T-helper 2 cell treated with Interferon-gamma antibody and Interleukin-4, amounts not matched to agents 5 μg/mL and 100 μg/mL, for 36 hours (primary cell): ENCODE data around the gene IGF1.

Source experiments
- DNase-seq: peaks from one replicate; pipeline ENCODE4 v3.0.0; 2021; ENCODE audit warnings: low spot score
- H3K27ac Mint-ChIP-seq: one replicate; pipeline ENCODE4 v1.8.0; 2021; ENCODE audit warnings: mild to moderate bottlenecking, mixed read lengths
- H3K27me3 Mint-ChIP-seq: one replicate; pipeline ENCODE4 v1.8.0; 2021; ENCODE audit warnings: low read depth, mixed read lengths
- H3K36me3 Mint-ChIP-seq: one replicate; pipeline ENCODE4 v1.8.0; 2021; ENCODE audit warnings: low read depth, mixed read lengths
- H3K4me1 Mint-ChIP-seq: one replicate; pipeline ENCODE4 v1.8.0; 2021; ENCODE audit warnings: low read depth, mixed read lengths
- H3K4me3 Mint-ChIP-seq: one replicate; pipeline ENCODE4 v1.8.0; 2022; ENCODE audit warnings: mild to moderate bottlenecking, moderate library complexity, mixed read lengths
- H3K9me3 Mint-ChIP-seq: one replicate; pipeline ENCODE4 v1.8.0; 2021; ENCODE audit warnings: mixed read lengths

The IGF1 gene

GRCh38 chr12:102438827-102439210 is 41.5 kb downstream of the IGF1 start:
- Mint-ChIP-seq H3K4me1 (peaks cover 8% of the 10 kb centered on the region), H3K27me3 (no peaks in the 10 kb centered on the region), H3K4me3 (no peak overlapping the region), H3K36me3 (no peaks in the 10 kb centered on the region), H3K27ac (no peak overlapping the region), H3K9me3 (no peaks in the 10 kb centered on the region)
- DNase-seq, result no peak

GRCh38 chr12:102438047-102438826 is 42.1 kb downstream of the IGF1 start:
- peaks cover 8% of the 10 kb centered on the region for H3K4me1 Mint-ChIP-seq
- no peak for DNase-seq
- no peaks in the 10 kb centered on the region for H3K9me3 Mint-ChIP-seq
- H3K4me3 Mint-ChIP-seq, result no peak overlapping the region
- H3K27me3 Mint-ChIP-seq, result no peaks in the 10 kb centered on the region
- H3K27ac Mint-ChIP-seq, result no peak overlapping the region
- no peaks in the 10 kb centered on the region for H3K36me3 Mint-ChIP-seq

- H3K4me1 Mint-ChIP-seq, result peaks cover 8% of the 10 kb centered on the region
- H3K9me3 Mint-ChIP-seq, result no peaks in the 10 kb centered on the region
- H3K36me3 Mint-ChIP-seq, result no peaks in the 10 kb centered on the region
- H3K27me3 Mint-ChIP-seq, result peaks cover under 1% of the 10 kb centered on the region
- no peak overlapping the region for H3K4me3 Mint-ChIP-seq
- H3K27ac Mint-ChIP-seq, result no peak overlapping the region
- DNase-seq, result no peak
Observed at GRCh38 chr12:102437511-102437910, 42.9 kb downstream of the IGF1 start.

GRCh38 chr12:102436867-102437266 is 43.5 kb downstream of the IGF1 start:
- Mint-ChIP-seq H3K36me3 (no peaks in the 10 kb centered on the region), H3K27me3 (peaks cover 4% of the 10 kb centered on the region), H3K4me1 (peaks cover 7% of the 10 kb centered on the region), H3K4me3 (no peak overlapping the region), H3K27ac (no peak overlapping the region), H3K9me3 (no peaks in the 10 kb centered on the region)
- no peak for DNase-seq

GRCh38 chr12:102435827-102436436 is 44.4 kb downstream of the IGF1 start:
- no peaks in the 10 kb centered on the region for H3K9me3 Mint-ChIP-seq
- H3K4me3 Mint-ChIP-seq, result no peak overlapping the region
- H3K27ac Mint-ChIP-seq, result no peak overlapping the region
- H3K27me3 Mint-ChIP-seq, result peaks cover 4% of the 10 kb centered on the region
- no peak for DNase-seq
- no peaks in the 10 kb centered on the region for H3K36me3 Mint-ChIP-seq
- H3K4me1 Mint-ChIP-seq, result peaks cover under 1% of the 10 kb centered on the region

GRCh38 chr12:102433304-102433703 is 47.1 kb downstream of the IGF1 start:
- H3K4me1 Mint-ChIP-seq, result no peaks in the 10 kb centered on the region
- no peaks in the 10 kb centered on the region for H3K36me3 Mint-ChIP-seq
- no peaks in the 10 kb centered on the region for H3K9me3 Mint-ChIP-seq
- H3K27me3 Mint-ChIP-seq, result peaks cover 4% of the 10 kb centered on the region
- H3K4me3 Mint-ChIP-seq, result no peak overlapping the region
- no peak overlapping the region for H3K27ac Mint-ChIP-seq
- no peak for DNase-seq

- no peaks in the 10 kb centered on the region for H3K36me3 Mint-ChIP-seq
- H3K27ac Mint-ChIP-seq, result no peak overlapping the region
- H3K4me1 Mint-ChIP-seq, result no peaks in the 10 kb centered on the region
- H3K9me3 Mint-ChIP-seq, result no peaks in the 10 kb centered on the region
- no peak for DNase-seq
- no peak overlapping the region for H3K4me3 Mint-ChIP-seq
- peaks cover 4% of the 10 kb centered on the region for H3K27me3 Mint-ChIP-seq
Observed at GRCh38 chr12:102430661-102431060, 49.7 kb downstream of the IGF1 start.

- Mint-ChIP-seq H3K4me3 (no peak overlapping the region), H3K36me3 (no peaks in the 10 kb centered on the region), H3K9me3 (no peaks in the 10 kb centered on the region), H3K4me1 (no peaks in the 10 kb centered on the region), H3K27ac (no peak overlapping the region), H3K27me3 (peaks cover 10% of the 10 kb centered on the region)
- DNase-seq, result no peak
Observed at GRCh38 chr12:102429211-102430154, 50.9 kb downstream of the IGF1 start.

- H3K36me3 Mint-ChIP-seq, result no peaks in the 10 kb centered on the region
- H3K4me1 Mint-ChIP-seq, result no peaks in the 10 kb centered on the region
- peaks cover 10% of the 10 kb centered on the region for H3K27me3 Mint-ChIP-seq
- H3K9me3 Mint-ChIP-seq, result no peaks in the 10 kb centered on the region
- no peak overlapping the region for H3K4me3 Mint-ChIP-seq
- DNase-seq, result no peak
- no peak overlapping the region for H3K27ac Mint-ChIP-seq
Observed at GRCh38 chr12:102427543-102427941, 52.8 kb downstream of the IGF1 start.

GRCh38 chr12:102426599-102427542 is 53.5 kb downstream of the IGF1 start:
- Mint-ChIP-seq H3K9me3 (no peaks in the 10 kb centered on the region), H3K27me3 (peaks cover 6% of the 10 kb centered on the region), H3K27ac (no peak overlapping the region), H3K4me3 (no peak overlapping the region), H3K4me1 (peaks cover 4% of the 10 kb centered on the region), H3K36me3 (no peaks in the 10 kb centered on the region)
- DNase-seq, result no peak

GRCh38 chr12:102425109-102426039 is 55.0 kb downstream of the IGF1 start:
- no peak overlapping the region for H3K27ac Mint-ChIP-seq
- peaks cover 6% of the 10 kb centered on the region for H3K27me3 Mint-ChIP-seq
- DNase-seq, result no peak
- H3K9me3 Mint-ChIP-seq, result no peaks in the 10 kb centered on the region
- no peaks in the 10 kb centered on the region for H3K36me3 Mint-ChIP-seq
- H3K4me3 Mint-ChIP-seq, result no peak overlapping the region
- H3K4me1 Mint-ChIP-seq, result peaks cover 10% of the 10 kb centered on the region

- H3K4me3 Mint-ChIP-seq, result no peak overlapping the region
- H3K4me1 Mint-ChIP-seq, result peaks cover 10% of the 10 kb centered on the region
- no peaks in the 10 kb centered on the region for H3K36me3 Mint-ChIP-seq
- peaks cover 8% of the 10 kb centered on the region for H3K27me3 Mint-ChIP-seq
- DNase-seq, result no peak
- H3K9me3 Mint-ChIP-seq, result no peaks in the 10 kb centered on the region
- no peak overlapping the region for H3K27ac Mint-ChIP-seq
Observed at GRCh38 chr12:102423462-102423861, 56.9 kb downstream of the IGF1 start.
